Measurements from ENCODE around the gene ZNRF1. TPM values are rescaled to one million over a fixed set of nuclear protein-coding genes. Genes with fewer than 3 reads are reported as not detected.
A peak's percentile ranks its signal among the peaks of the same experiment; 100 is the strongest.

ZNRF1 gene
- total and polyA plus RNA-seq, 2 of the 13 experiments (the other 11 are each of a cell fraction or from before 2014, with no cell fraction given) = 43.9 to 58.7 TPM

DNA sequence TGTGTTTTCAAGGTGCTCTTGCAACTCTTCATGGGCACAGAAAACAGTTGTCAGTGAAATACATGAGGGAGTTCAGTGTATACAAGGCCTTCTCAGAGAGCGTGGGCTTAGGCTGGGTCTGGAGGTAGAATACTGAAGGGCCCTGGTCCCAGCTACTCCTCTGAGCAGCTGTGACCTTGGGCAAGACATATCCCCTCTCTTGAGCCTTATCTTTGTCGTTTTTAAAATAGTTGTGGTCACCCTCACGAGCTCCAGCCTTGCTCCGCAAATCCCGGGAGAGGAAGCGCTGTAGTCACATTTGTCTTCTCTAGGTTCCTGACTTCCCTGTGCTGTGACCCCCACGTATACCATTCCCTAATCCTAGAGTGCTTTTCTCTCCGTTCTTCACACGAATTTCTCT is 3.6 kb downstream of the ZNRF1 start:
- DNase-seq (ENCODE audit: low spot score) = peak; percentile 28
- in situ Hi-C loops (cut with HindIII; ENCODE audit: extremely low pct_ligation_motif_present, low pct_unique_long_range_greater_than_20kb) = no loop called here
- ChIA-PET POLR2A (interaction anchor here (0.6 to 3.3 kb wide), 5 partner anchors 10 to 367 kb away, joined by 3 to 14 read pairs (median 3); partner anchors contain the start of gene WDR59), CTCF (ENCODE audit: low intra/inter-chr PET ratio, low total read pairs) (no interaction called here)
- Histone ChIP-seq H4K20me1 (ENCODE audit: insufficient read depth, low read length) (peaks cover 75% of the 10 kb centered on the region), H3K4me3 (replicated peaks in 1 of 3; ENCODE audit: insufficient read depth in 1 of 3, low read depth in 2 of 3, low read length in 3 of 3) (peak overlapping the region; percentile 6 to 80 (median 76); a peak in 5 of 6 replicates), H2AFZ (ENCODE audit: low read length) (no peak overlapping the region), H3K36me3 (replicated peaks in 1 of 2; ENCODE audit: control insufficient read depth in 1 of 2, insufficient read depth in 2 of 2, low read length in 2 of 2) (peaks cover 5 to 10% of the 10 kb centered on the region in 2 experiments), H3K9me3 (ENCODE audit: low read length) (no peaks in the 10 kb centered on the region), H3K4me2 (ENCODE audit: low read depth, low read length) (peak overlapping the region; percentile 89), H3K9ac (ENCODE audit: insufficient read depth, low read depth, low read length) (peak overlapping the region; percentile 81), H3K27ac (ENCODE audit: extremely low read length, insufficient read depth, low read length) (peak overlapping the region; percentile 14), H3K27me3 (ENCODE audit: control insufficient read depth in 1 of 2, insufficient read depth in 2 of 2, low read length in 2 of 2) (no peaks in the 10 kb centered on the region; a peak in 1 of 5 replicates), H3K4me1 (ENCODE audit: insufficient read depth, low read length) (peaks cover 52% of the 10 kb centered on the region), H3K79me2 (ENCODE audit: insufficient read depth, low read length) (peaks cover 83% of the 10 kb centered on the region)
- 28% methylated on average over 9 of the region's 9 CpGs for WGBS (ENCODE audit: low lambda C conversion rate)
- intact Hi-C loops (cut with micrococcal nuclease; ENCODE audit: unreplicated experiment) = no loop called here
- no peak for FAIRE-seq
- no TSS peak for BruUV-seq (replicated peaks)
- ATAC-seq = no peak
- TF ChIP-seq KDM4B (CRISPR knock-in tag; IDR thresholded peaks at IDR 0.05) (no peak), SYNCRIP (IDR thresholded peaks at IDR 0.05; ENCODE audit: insufficient read depth, low read depth, low read length) (no peak), ONECUT2 (CRISPR knock-in tag; IDR thresholded peaks at IDR 0.05) (peak; percentile 16; the same call in 1 of the 2 replicates), TAF1 (CRISPR knock-in tag; IDR thresholded peaks at IDR 0.05) (0 out of 2 replicates have a peak, but pooled peaks have one; percentile 23), SAP130 (CRISPR knock-in tag; IDR thresholded peaks at IDR 0.05; ENCODE audit: low read depth) (peak; percentile 41; the same call in 1 of the 2 replicates), XRCC5 (optimal IDR thresholded peaks at IDR 0.05; ENCODE audit: low read length) (peak; percentile 5), SRSF9 (IDR thresholded peaks at IDR 0.05; ENCODE audit: borderline replicate concordance, insufficient read depth, low read depth, low read length, poor library complexity, severe bottlenecking) (no peak), ELF3 (CRISPR knock-in tag; IDR thresholded peaks at IDR 0.05) (no peak), RFX3 (CRISPR knock-in tag; IDR thresholded peaks at IDR 0.05) (no peak), ZFP62 (CRISPR knock-in tag; IDR thresholded peaks at IDR 0.05) (no peak), KAT8 (CRISPR knock-in tag; IDR thresholded peaks at IDR 0.05) (0 out of 2 replicates have a peak, but pooled peaks have one; percentile 6)
- TF ChIP-seq, protein P1, sequence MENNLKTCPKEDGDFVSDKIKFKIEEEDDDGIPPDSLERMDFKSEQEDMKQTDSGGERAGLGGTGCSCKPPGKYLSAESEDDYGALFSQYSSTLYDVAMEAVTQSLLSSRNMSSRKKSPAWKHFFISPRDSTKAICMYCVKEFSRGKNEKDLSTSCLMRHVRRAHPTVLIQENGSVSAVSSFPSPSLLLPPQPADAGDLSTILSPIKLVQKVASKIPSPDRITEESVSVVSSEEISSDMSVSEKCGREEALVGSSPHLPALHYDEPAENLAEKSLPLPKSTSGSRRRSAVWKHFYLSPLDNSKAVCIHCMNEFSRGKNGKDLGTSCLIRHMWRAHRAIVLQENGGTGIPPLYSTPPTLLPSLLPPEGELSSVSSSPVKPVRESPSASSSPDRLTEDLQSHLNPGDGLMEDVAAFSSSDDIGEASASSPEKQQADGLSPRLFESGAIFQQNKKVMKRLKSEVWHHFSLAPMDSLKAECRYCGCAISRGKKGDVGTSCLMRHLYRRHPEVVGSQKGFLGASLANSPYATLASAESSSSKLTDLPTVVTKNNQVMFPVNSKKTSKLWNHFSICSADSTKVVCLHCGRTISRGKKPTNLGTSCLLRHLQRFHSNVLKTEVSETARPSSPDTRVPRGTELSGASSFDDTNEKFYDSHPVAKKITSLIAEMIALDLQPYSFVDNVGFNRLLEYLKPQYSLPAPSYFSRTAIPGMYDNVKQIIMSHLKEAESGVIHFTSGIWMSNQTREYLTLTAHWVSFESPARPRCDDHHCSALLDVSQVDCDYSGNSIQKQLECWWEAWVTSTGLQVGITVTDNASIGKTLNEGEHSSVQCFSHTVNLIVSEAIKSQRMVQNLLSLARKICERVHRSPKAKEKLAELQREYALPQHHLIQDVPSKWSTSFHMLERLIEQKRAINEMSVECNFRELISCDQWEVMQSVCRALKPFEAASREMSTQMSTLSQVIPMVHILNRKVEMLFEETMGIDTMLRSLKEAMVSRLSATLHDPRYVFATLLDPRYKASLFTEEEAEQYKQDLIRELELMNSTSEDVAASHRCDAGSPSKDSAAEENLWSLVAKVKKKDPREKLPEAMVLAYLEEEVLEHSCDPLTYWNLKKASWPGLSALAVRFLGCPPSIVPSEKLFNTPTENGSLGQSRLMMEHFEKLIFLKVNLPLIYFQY (CRISPR knock-in tag; IDR thresholded peaks at IDR 0.05; ENCODE audit: borderline replicate concordance) = 0 out of 2 replicates have a peak, but pooled peaks have one; percentile 3
- TF ChIP-seq, protein P2, sequence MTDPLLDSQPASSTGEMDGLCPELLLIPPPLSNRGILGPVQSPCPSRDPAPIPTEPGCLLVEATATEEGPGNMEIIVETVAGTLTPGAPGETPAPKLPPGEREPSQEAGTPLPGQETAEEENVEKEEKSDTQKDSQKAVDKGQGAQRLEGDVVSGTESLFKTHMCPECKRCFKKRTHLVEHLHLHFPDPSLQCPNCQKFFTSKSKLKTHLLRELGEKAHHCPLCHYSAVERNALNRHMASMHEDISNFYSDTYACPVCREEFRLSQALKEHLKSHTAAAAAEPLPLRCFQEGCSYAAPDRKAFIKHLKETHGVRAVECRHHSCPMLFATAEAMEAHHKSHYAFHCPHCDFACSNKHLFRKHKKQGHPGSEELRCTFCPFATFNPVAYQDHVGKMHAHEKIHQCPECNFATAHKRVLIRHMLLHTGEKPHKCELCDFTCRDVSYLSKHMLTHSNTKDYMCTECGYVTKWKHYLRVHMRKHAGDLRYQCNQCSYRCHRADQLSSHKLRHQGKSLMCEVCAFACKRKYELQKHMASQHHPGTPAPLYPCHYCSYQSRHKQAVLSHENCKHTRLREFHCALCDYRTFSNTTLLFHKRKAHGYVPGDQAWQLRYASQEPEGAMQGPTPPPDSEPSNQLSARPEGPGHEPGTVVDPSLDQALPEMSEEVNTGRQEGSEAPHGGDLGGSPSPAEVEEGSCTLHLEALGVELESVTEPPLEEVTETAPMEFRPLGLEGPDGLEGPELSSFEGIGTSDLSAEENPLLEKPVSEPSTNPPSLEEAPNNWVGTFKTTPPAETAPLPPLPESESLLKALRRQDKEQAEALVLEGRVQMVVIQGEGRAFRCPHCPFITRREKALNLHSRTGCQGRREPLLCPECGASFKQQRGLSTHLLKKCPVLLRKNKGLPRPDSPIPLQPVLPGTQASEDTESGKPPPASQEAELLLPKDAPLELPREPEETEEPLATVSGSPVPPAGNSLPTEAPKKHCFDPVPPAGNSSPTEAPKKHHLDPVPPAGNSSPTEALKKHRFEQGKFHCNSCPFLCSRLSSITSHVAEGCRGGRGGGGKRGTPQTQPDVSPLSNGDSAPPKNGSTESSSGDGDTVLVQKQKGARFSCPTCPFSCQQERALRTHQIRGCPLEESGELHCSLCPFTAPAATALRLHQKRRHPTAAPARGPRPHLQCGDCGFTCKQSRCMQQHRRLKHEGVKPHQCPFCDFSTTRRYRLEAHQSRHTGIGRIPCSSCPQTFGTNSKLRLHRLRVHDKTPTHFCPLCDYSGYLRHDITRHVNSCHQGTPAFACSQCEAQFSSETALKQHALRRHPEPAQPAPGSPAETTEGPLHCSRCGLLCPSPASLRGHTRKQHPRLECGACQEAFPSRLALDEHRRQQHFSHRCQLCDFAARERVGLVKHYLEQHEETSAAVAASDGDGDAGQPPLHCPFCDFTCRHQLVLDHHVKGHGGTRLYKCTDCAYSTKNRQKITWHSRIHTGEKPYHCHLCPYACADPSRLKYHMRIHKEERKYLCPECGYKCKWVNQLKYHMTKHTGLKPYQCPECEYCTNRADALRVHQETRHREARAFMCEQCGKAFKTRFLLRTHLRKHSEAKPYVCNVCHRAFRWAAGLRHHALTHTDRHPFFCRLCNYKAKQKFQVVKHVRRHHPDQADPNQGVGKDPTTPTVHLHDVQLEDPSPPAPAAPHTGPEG (CRISPR knock-in tag; IDR thresholded peaks at IDR 0.05) = no peak
- TF ChIP-seq, protein P3, sequence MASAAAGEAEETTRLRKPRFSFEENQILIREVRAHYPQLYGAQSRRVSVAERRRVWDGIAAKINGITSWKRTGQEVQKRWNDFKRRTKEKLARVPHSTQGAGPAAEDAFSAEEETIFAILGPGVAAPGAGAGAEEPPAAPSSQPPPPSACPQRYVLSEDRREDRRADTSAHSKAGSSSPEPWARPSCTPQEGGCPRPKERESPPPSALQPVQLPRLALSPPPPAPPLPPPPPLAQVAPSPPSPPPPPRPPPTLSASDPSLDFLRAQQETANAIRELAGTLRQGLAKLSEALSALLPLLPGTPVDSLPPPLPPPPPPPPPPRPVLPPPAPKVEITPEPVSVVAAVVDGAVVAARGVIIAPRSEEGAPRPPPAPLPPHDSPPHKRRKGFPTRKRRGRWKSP (CRISPR knock-in tag; IDR thresholded peaks at IDR 0.05) = no peak

Measured in HepG2 (cell line).